CD14-positive monocyte (primary cell): Measurements from ENCODE around the gene BTBD1. TPM values are rescaled to one million over a fixed set of nuclear protein-coding genes. Genes with fewer than 3 reads are reported as not detected.
"Not testable (repeated sequence)": the region's sequence is repeated elsewhere in the genome, so short reads cannot be mapped to it uniquely, and the experiment has no call there.

Experiments used
- DNase-seq, 3 donors: peaks; one replicate each; pipeline ENCODE4 v3.0.0-alpha.2; 2011 to 2022
- H2AFZ ChIP-seq: 2 replicates; pipeline ENCODE4 v1.6.0; 2012; ENCODE audit warnings: mild to moderate bottlenecking, low read depth, low read length, inconsistent platforms; ENCODE audit not compliant: insufficient read depth, poor library complexity, severe bottlenecking
- H3K27ac ChIP-seq, 2 donors: 1 replicate in 1 of 2; 2 replicates in 1 of 2; pipeline ENCODE4 v1.5.1; 2012 to 2013; ENCODE audit warnings: low read length in 2 of 2, control low read depth in 1 of 2, inconsistent platforms in 1 of 2, low read depth in 1 of 2, mild to moderate bottlenecking in 1 of 2
- H3K27me3 ChIP-seq, 2 donors: one replicate each; pipeline versions ENCODE4 v1.6.0 to v1.6.1; 2011 to 2013; ENCODE audit warnings: low read length in 2 of 2; ENCODE audit not compliant: control insufficient read depth in 2 of 2, insufficient read depth in 2 of 2
- H3K36me3 ChIP-seq, 2 donors: replicated peaks in 1 of 2; 1 replicate in 1 of 2; 2 replicates in 1 of 2; pipeline versions ENCODE4 v1.5.1 to v1.6.1; 2012 to 2013; ENCODE audit warnings: low read length in 2 of 2, control low read depth in 1 of 2, inconsistent platforms in 1 of 2, mild to moderate bottlenecking in 1 of 2; ENCODE audit not compliant: insufficient read depth in 2 of 2, control insufficient read depth in 1 of 2
- H3K4me1 ChIP-seq, 2 donors: 1 replicate in 1 of 2; 2 replicates in 1 of 2; pipeline versions ENCODE4 v1.5.1 to v1.6.1; 2012 to 2013; ENCODE audit warnings: low read length in 2 of 2, control low read depth in 1 of 2, inconsistent platforms in 1 of 2, mild to moderate bottlenecking in 1 of 2, moderate library complexity in 1 of 2; ENCODE audit not compliant: insufficient read depth in 2 of 2, control insufficient read depth in 1 of 2
- H3K4me2 ChIP-seq: replicated peaks from 2 replicates; pipeline ENCODE3; 2012; ENCODE audit warnings: low read length, moderate library complexity, mild to moderate bottlenecking; ENCODE audit not compliant: poor library complexity, severe bottlenecking; ENCODE audit errors: extremely low read depth
- H3K4me3 ChIP-seq, 3 experiments: fragments of 200-600 bp in 1 of 3; sonication (generic) in 1 of 3; replicated peaks in 1 of 3; 1 replicate in 2 of 3; 2 replicates in 1 of 3; pipeline ENCODE4 v1.5.1; 2011 to 2013; ENCODE audit warnings: low read length in 3 of 3, mild to moderate bottlenecking in 3 of 3, control low read depth in 2 of 3, low read depth in 2 of 3, inconsistent platforms in 1 of 3, moderate library complexity in 1 of 3
- H3K79me2 ChIP-seq: 2 replicates; pipeline ENCODE4 v1.6.0; 2012; ENCODE audit warnings: mild to moderate bottlenecking, control low read depth, inconsistent platforms, low read length, moderate library complexity; ENCODE audit not compliant: insufficient read depth
- H3K9ac ChIP-seq: 2 replicates; pipeline ENCODE4 v1.6.0; 2017; ENCODE audit warnings: low read length, mild to moderate bottlenecking; ENCODE audit not compliant: insufficient read depth, poor library complexity, severe bottlenecking
- H3K9me3 ChIP-seq, 2 donors: replicated peaks in 1 of 2; 1 replicate in 1 of 2; 2 replicates in 1 of 2; pipeline versions ENCODE4 v1.5.1 to v1.6.1; 2012 to 2013; ENCODE audit warnings: low read length in 2 of 2, control low read depth in 1 of 2; ENCODE audit not compliant: control insufficient read depth in 1 of 2, insufficient read depth in 1 of 2
- H4K20me1 ChIP-seq: 2 replicates; pipeline ENCODE4 v1.6.0; 2012; ENCODE audit warnings: mild to moderate bottlenecking, low read length, control low read depth, moderate library complexity; ENCODE audit not compliant: insufficient read depth
- H3K27ac Mint-ChIP-seq, 7 donors: one replicate each; pipeline ENCODE4 v1.8.0; 2020; ENCODE audit warnings: mild to moderate bottlenecking in 7 of 7, mixed read lengths in 7 of 7, moderate library complexity in 6 of 7, inconsistent platforms in 2 of 7
- H3K27me3 Mint-ChIP-seq, 3 donors: one replicate each; pipeline ENCODE4 v1.8.0; 2021 to 2022; ENCODE audit warnings: low read depth in 3 of 3, mild to moderate bottlenecking in 3 of 3, mixed read lengths in 3 of 3, moderate library complexity in 3 of 3, inconsistent platforms in 1 of 3
- H3K36me3 Mint-ChIP-seq, 2 donors: one replicate each; pipeline ENCODE4 v1.8.0; 2020; ENCODE audit warnings: mixed read lengths in 2 of 2, inconsistent platforms in 1 of 2, mild to moderate bottlenecking in 1 of 2
- H3K4me1 Mint-ChIP-seq: one replicate; pipeline ENCODE4 v1.8.0; 2020; ENCODE audit warnings: mild to moderate bottlenecking, mixed read lengths
- H3K4me3 Mint-ChIP-seq, 2 donors: one replicate each; pipeline ENCODE4 v1.8.0; 2020; ENCODE audit warnings: mild to moderate bottlenecking in 2 of 2, mixed read lengths in 2 of 2, moderate library complexity in 1 of 2
- H3K9me3 Mint-ChIP-seq, 7 donors: one replicate each; pipeline ENCODE4 v1.8.0; 2020 to 2022; ENCODE audit warnings: mixed read lengths in 7 of 7, mild to moderate bottlenecking in 6 of 7, moderate library complexity in 6 of 7, inconsistent platforms in 2 of 7
- CTCF ChIP-seq: fragments of 200-600 bp; IDR thresholded peaks from one replicate; pipeline ENCODE4 v1.8.0; 2022; ENCODE audit warnings: antibody characterized with exemption, mild to moderate bottlenecking
- WGBS: methylation state at CpG from one replicate; pipeline ENCODE4 v1.1.5; 2013; ENCODE audit warnings: missing lambda C conversion rate; ENCODE audit not compliant: insufficient coverage; 5-methylcytosine and 5-hydroxymethylcytosine counted together
- intact Hi-C, 2 donors: fragments of 100-400 bp; cut with micrococcal nuclease; formaldehyde crosslinking; loops; one replicate each; pipeline versions ENCODE4 v1.15.0 to v1.15.1; 2023
- polyA plus RNA-seq, 3 donors: library from polyadenylated mRNA; depleted of rRNA in 1 of 3; unstranded in 2 of 3; stranded (reverse) in 1 of 3; fragments of 300-500 nt in 2 of 3; fragments of >200 nt in 1 of 3; fragmentation: Illumina TruSeq in 2 of 3; gene quantifications; 1 replicate in 2 of 3; 2 replicates in 1 of 3; pipeline ENCODE4 v1.2.3, GENCODE V29; 2012 to 2021

The BTBD1 gene
- polyA plus RNA-seq, 3 donors = 18.0 to 48.8 (median 37.2) TPM

GRCh38 chr15:83010709-83011270, 56.3 kb downstream of the BTBD1 start:
- peak; percentile 51 to 68 (median 64) for DNase-seq
- peak overlapping the region; percentile 92 to 96 for H3K4me3 Mint-ChIP-seq
- peaks cover 20 to 36% of the 10 kb centered on the region in 2 donors for H3K36me3 ChIP-seq
- H3K27ac ChIP-seq = peak overlapping the region; percentile 48 to 75
- peak; percentile 57 for TF ChIP-seq CTCF
- intact Hi-C loops = loop anchor here (5.0 to 10.0 kb wide), 2 partner anchors 54 to 468 kb away; partner anchors contain the start of genes BTBD1 (in 1 of the 2) and RPS17 (in 1 of the 2)
- WGBS = 9% methylated on average over 11 of the region's 15 CpGs
- H3K27me3 Mint-ChIP-seq = peaks cover 0 to 2% (median 0%) of the 10 kb centered on the region in 3 donors
- peaks cover 25 to 36% of the 10 kb centered on the region in 2 donors for H3K36me3 Mint-ChIP-seq
- H3K4me1 Mint-ChIP-seq = peaks cover 36% of the 10 kb centered on the region
- H3K4me1 ChIP-seq = peaks cover 26 to 33% of the 10 kb centered on the region in 2 donors
- peak overlapping the region; percentile 76 for H3K9ac ChIP-seq
- H3K4me2 ChIP-seq = peak overlapping the region; percentile 84
- no peaks in the 10 kb centered on the region for H3K27me3 ChIP-seq
- peaks cover 0 to 3% (median 0%) of the 10 kb centered on the region in 7 donors for H3K9me3 Mint-ChIP-seq
- H2AFZ ChIP-seq = peak overlapping the region; percentile 98
- no peaks in the 10 kb centered on the region for H3K9me3 ChIP-seq
- H3K79me2 ChIP-seq = peaks cover 19% of the 10 kb centered on the region
- H3K27ac Mint-ChIP-seq = peak overlapping the region; percentile 48 to 92 (median 83)
- H3K4me3 ChIP-seq = peak overlapping the region; percentile 80 to 98 (median 95)
- peaks cover 11% of the 10 kb centered on the region for H4K20me1 ChIP-seq

GRCh38 chr15:83000672-83001031, 66.4 kb downstream of the BTBD1 start:
- peak overlapping the region; percentile 42 for H3K9ac ChIP-seq

More at GRCh38 chr15:83000672-83001031, 66.4 kb downstream of the BTBD1 start:
- H4K20me1 ChIP-seq, DNase-seq, H3K79me2 ChIP-seq, H3K4me1 ChIP-seq, H2AFZ ChIP-seq, H3K4me3 Mint-ChIP-seq, H3K27ac Mint-ChIP-seq, H3K9me3 ChIP-seq, H3K27me3 Mint-ChIP-seq, H3K27me3 ChIP-seq, H3K4me1 Mint-ChIP-seq, H3K27ac ChIP-seq, H3K9me3 Mint-ChIP-seq: not testable (repeated sequence)
- peak overlapping the region in 1 of 3 experiments; percentile 66 for H3K4me3 ChIP-seq
- peak; percentile 15 for TF ChIP-seq CTCF
- 100% methylated on average over 1 of the region's 3 CpGs for WGBS
- H3K36me3 Mint-ChIP-seq = peaks cover 7 to 11% of the 10 kb centered on the region in 2 donors
- H3K36me3 ChIP-seq = peaks cover 5 to 11% of the 10 kb centered on the region in 2 donors
- H3K4me2 ChIP-seq = peak overlapping the region; percentile 64
- intact Hi-C loops = loop anchor here (5.0 to 10.0 kb wide), 2 partner anchors 153 to 466 kb away; no protein-coding TSS in a partner anchor
